Measurements from ENCODE around the gene SNED1.

Gene SNED1

DNA sequence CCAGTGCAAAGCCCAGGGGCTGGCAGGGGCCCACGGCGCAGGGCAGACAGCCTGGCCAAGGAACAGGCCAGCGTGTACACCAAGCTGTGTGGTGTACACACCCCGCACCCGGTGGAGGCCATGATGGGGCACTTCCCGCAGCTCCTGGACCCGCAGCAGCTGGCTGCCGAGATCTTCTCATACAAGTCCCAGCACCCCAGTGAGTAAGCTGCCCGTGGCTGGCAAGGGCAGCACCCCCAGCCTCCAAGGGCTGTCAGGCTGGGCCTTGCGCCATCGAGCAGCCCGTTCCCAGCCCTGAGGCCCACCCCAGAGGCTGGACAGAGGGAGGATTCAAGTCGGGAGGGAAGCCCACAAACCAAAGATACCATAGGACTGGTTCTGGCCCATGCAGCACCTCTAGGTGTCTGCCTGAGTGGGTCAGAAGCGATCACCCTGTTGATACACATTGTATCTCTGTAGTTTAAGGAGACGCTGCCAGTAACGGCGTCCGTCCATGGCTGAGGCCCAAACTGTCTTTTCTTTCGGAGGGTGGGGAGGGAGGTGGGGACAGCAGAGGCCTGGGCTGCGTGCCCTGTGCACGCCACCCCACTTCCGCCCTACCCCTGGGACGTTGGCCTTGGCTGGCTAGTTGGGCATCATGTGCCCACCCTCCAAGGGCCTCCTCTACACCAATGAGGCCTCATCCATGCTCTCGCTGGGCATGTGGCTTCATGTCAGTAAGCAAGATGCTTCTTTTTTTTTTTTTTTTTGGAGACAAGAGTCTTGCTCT is 120.5 kb downstream of the SNED1 start:
- H3K27ac ChIP-seq (ENCODE audit: insufficient read depth, low read length, poor library complexity, severe bottlenecking): no peak overlapping the region
- H3K9me3 ChIP-seq (ENCODE audit: control insufficient read depth, low read length): no peaks in the 10 kb centered on the region
- no peak overlapping the region for H3K4me3 ChIP-seq (ENCODE audit: insufficient read depth, low read depth, low read length, poor library complexity, severe bottlenecking)
- peaks cover 4% of the 10 kb centered on the region for H3K36me3 ChIP-seq (ENCODE audit: control insufficient read depth, insufficient read depth, low read length)
- DNase-seq: no peak
- H3K4me1 ChIP-seq (ENCODE audit: control insufficient read depth, insufficient read depth, low read length, poor library complexity, severe bottlenecking): peaks cover 3% of the 10 kb centered on the region
- H3K27me3 ChIP-seq (replicated peaks; ENCODE audit: control insufficient read depth, insufficient read depth, low read length, poor library complexity, severe bottlenecking): no peaks in the 10 kb centered on the region

DNA sequence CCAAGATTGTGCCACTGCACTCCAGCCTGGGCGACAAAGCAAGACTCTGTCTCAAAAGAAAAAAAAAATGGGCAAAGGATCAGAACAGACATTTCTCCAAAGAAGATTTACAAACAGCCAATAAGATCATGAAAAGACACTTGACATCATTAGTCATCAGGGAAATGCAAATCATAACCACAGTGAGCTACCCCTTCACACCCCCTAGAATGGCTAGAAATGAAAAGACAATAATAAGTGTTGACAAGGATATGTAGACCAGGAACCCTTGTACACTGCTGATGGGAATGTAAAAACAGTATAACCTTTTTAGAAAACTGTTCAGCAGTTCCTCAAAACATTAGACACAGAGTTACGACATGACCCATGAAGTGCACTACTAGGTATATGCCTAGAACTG is 122.0 kb downstream of the SNED1 start:
- Histone ChIP-seq H3K9me3 (ENCODE audit: control insufficient read depth, low read length) (no peaks in the 10 kb centered on the region), H3K27ac (ENCODE audit: insufficient read depth, low read length, poor library complexity, severe bottlenecking) (no peak overlapping the region), H3K27me3 (replicated peaks; ENCODE audit: control insufficient read depth, insufficient read depth, low read length, poor library complexity, severe bottlenecking) (no peaks in the 10 kb centered on the region), H3K36me3 (ENCODE audit: control insufficient read depth, insufficient read depth, low read length) (no peaks in the 10 kb centered on the region), H3K4me3 (ENCODE audit: insufficient read depth, low read depth, low read length, poor library complexity, severe bottlenecking) (no peak overlapping the region), H3K4me1 (ENCODE audit: control insufficient read depth, insufficient read depth, low read length, poor library complexity, severe bottlenecking) (peaks cover 7% of the 10 kb centered on the region)
- DNase-seq: no peak

DNA sequence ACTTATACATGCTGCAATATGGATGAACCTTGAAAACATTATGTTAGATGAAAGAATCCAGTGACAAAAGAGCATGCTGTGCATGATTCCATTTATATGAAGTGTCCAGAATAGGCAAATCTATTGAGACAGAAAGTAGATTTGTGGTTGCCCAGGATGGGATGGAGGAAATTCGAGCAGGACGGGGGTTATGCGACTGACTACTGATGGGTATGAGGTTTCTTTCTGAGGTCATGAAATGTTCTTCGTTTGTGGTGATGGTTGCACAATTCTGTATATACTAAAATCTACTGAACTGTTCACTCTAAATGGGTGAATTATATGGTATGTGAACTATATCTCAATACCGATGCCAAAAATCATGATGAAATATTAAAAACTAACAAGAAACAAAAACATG is 122.6 kb downstream of the SNED1 start:
- Histone ChIP-seq H3K36me3 (ENCODE audit: control insufficient read depth, insufficient read depth, low read length) (no peaks in the 10 kb centered on the region), H3K4me1 (ENCODE audit: control insufficient read depth, insufficient read depth, low read length, poor library complexity, severe bottlenecking) (peaks cover 7% of the 10 kb centered on the region), H3K9me3 (ENCODE audit: control insufficient read depth, low read length) (no peaks in the 10 kb centered on the region), H3K27ac (ENCODE audit: insufficient read depth, low read length, poor library complexity, severe bottlenecking) (no peak overlapping the region), H3K27me3 (replicated peaks; ENCODE audit: control insufficient read depth, insufficient read depth, low read length, poor library complexity, severe bottlenecking) (no peaks in the 10 kb centered on the region), H3K4me3 (ENCODE audit: insufficient read depth, low read depth, low read length, poor library complexity, severe bottlenecking) (no peak overlapping the region)
- DNase-seq: no peak

DNA sequence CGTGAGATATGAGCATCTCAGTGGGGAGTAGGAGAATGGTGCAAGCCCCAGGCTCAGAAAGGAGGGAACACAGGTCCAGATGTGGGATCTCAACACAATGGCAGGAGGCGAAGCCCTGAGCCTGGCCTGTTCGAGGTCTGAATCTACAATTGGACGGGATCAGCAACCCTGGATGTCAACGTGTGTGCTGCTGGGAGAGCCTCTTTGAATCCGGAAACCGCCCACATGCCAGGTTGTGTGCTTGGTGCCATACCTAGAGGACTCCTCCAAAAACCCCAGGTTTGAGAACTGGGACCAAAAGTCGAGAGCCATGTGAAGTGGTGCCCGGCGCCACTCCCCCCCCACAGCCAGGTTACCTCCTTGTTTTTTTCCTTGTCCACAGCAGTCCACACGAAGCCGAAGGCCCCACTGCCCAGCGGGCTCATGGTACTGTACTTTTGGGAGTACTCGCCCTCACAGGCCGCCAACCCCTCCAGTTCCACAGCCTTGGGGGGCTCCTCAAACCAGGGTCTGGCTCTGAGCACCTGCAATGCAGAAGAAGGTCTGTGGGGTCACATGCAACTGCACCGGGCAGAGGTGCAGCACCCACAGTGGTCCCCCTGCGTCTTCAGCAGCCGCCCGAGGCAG is 124.1 kb downstream of the SNED1 start:
- Histone ChIP-seq H3K36me3 (ENCODE audit: control insufficient read depth, insufficient read depth, low read length) (no peaks in the 10 kb centered on the region), H3K4me3 (ENCODE audit: insufficient read depth, low read depth, low read length, poor library complexity, severe bottlenecking) (no peak overlapping the region), H3K9me3 (ENCODE audit: control insufficient read depth, low read length) (no peaks in the 10 kb centered on the region), H3K27ac (ENCODE audit: insufficient read depth, low read length, poor library complexity, severe bottlenecking) (no peak overlapping the region), H3K27me3 (replicated peaks; ENCODE audit: control insufficient read depth, insufficient read depth, low read length, poor library complexity, severe bottlenecking) (no peaks in the 10 kb centered on the region), H3K4me1 (ENCODE audit: control insufficient read depth, insufficient read depth, low read length, poor library complexity, severe bottlenecking) (peaks cover 8% of the 10 kb centered on the region)
- DNase-seq: no peak

DNA sequence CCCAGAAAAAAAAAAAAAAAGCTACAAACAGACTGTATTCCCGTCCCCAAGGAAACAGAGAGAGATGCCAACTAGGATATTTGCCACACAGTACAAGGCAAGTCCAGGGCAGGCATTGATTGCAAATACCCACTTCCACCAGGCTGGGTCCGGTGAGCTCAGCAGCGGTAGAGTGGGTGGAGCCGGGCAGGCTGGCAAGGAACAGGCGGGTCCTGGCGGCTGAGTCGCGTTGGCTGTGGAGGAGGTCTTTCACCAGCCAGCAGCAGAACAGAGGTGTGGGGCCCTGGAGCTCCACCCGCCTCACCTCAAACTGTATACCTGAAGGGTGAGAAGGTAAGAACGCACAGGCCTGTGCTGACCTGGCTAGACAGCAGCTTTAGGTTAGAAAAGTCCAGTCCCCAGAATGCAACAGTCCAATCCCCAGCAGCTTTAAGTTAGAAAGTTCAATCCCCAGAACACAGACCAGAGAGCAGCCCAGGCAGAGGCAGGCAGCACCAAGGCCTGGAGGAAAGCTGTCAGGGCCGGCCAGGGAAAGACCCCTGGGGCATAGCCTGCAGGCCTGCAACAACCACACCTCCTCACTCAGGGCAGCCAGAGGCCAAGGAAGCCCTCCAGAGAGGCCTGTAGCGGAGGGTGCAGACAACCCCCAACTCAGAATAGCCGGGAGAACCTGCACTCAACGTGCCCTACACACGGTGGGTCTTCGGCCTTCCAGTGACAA is 125.6 kb downstream of the SNED1 start:
- Histone ChIP-seq H3K4me1 (ENCODE audit: control insufficient read depth, insufficient read depth, low read length, poor library complexity, severe bottlenecking) (peaks cover 18% of the 10 kb centered on the region), H3K27me3 (replicated peaks; ENCODE audit: control insufficient read depth, insufficient read depth, low read length, poor library complexity, severe bottlenecking) (no peaks in the 10 kb centered on the region), H3K27ac (ENCODE audit: insufficient read depth, low read length, poor library complexity, severe bottlenecking) (peak overlapping the region; percentile 39), H3K4me3 (ENCODE audit: insufficient read depth, low read depth, low read length, poor library complexity, severe bottlenecking) (no peak overlapping the region), H3K9me3 (ENCODE audit: control insufficient read depth, low read length) (no peaks in the 10 kb centered on the region), H3K36me3 (ENCODE audit: control insufficient read depth, insufficient read depth, low read length) (no peaks in the 10 kb centered on the region)
- peak in 2 of 3 donors; percentile 30 to 39 for DNase-seq

DNA sequence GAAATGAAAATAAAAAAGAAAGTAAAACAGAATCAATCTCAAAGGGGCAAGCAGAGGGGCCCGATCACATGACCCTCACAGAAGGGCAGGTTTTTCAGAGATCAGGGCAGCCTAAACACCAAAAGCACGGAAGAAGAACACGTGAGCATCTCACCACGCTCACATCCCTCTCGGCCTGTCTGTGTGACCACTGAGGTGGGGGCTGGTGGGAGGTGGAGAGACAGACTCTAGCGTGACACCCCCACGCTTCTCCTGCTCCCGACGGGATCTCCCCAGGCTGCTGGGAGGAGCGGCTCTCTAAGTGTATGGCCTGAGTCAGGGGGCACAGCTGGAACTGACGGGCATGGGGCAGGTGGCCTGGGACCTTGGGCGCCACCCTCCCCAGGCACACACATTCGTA is 127.2 kb downstream of the SNED1 start:
- Histone ChIP-seq H3K27ac (ENCODE audit: insufficient read depth, low read length, poor library complexity, severe bottlenecking) (no peak overlapping the region), H3K4me1 (ENCODE audit: control insufficient read depth, insufficient read depth, low read length, poor library complexity, severe bottlenecking) (peaks cover 18% of the 10 kb centered on the region), H3K27me3 (replicated peaks; ENCODE audit: control insufficient read depth, insufficient read depth, low read length, poor library complexity, severe bottlenecking) (no peaks in the 10 kb centered on the region), H3K9me3 (ENCODE audit: control insufficient read depth, low read length) (no peaks in the 10 kb centered on the region), H3K36me3 (ENCODE audit: control insufficient read depth, insufficient read depth, low read length) (no peaks in the 10 kb centered on the region), H3K4me3 (ENCODE audit: insufficient read depth, low read depth, low read length, poor library complexity, severe bottlenecking) (no peak overlapping the region)
- DNase-seq: no peak

DNA sequence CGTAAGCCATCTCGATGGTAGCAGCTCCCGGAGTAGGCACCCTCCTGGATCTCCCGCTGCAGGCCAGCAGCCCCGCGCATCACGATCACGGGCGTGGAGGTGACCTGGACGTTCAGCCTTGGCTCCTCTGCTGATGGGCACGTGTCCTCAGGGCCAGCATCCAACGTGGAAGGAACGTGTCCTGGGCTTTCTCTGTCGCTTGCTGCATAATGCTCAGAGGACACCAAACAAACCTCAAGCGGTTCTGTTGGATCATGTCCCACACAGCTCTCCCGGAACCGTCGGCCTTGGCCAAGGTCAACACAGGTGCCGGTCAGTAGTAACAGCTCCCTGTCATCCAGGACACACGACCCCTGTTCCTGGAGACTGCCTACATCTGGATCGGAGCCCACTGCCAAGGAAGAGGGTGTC is 127.8 kb downstream of the SNED1 start:
- H3K27ac ChIP-seq (ENCODE audit: insufficient read depth, low read length, poor library complexity, severe bottlenecking): peak overlapping the region; percentile 13
- H3K4me1 ChIP-seq (ENCODE audit: control insufficient read depth, insufficient read depth, low read length, poor library complexity, severe bottlenecking): peaks cover 18% of the 10 kb centered on the region
- no peaks in the 10 kb centered on the region for H3K27me3 ChIP-seq (replicated peaks; ENCODE audit: control insufficient read depth, insufficient read depth, low read length, poor library complexity, severe bottlenecking)
- H3K4me3 ChIP-seq (ENCODE audit: insufficient read depth, low read depth, low read length, poor library complexity, severe bottlenecking): no peak overlapping the region
- no peak for DNase-seq
- H3K9me3 ChIP-seq (ENCODE audit: control insufficient read depth, low read length): no peaks in the 10 kb centered on the region
- no peaks in the 10 kb centered on the region for H3K36me3 ChIP-seq (ENCODE audit: control insufficient read depth, insufficient read depth, low read length)

DNA sequence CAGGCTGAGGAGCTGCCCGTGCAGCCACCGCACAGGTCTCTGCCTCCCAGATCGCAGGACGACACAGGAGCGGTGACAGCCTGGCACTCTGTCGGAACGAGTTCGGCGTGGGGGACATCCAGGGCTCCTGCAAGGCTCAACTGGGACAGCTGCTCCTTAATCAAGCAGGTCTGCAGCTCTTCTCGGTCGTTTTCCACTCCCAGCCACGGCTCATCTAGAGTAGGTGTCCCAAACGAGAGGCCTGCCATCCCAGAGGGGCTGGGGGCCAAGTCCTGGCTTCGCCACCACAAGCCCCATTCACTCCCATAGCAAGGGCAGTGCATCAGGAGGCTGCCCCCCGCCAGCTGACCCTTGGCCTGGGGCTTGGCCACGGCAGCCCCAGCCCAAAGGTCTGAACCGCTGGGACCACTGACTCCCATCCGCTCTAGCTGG is 128.4 kb downstream of the SNED1 start:
- Histone ChIP-seq H3K27me3 (replicated peaks; ENCODE audit: control insufficient read depth, insufficient read depth, low read length, poor library complexity, severe bottlenecking) (no peaks in the 10 kb centered on the region), H3K36me3 (ENCODE audit: control insufficient read depth, insufficient read depth, low read length) (no peaks in the 10 kb centered on the region), H3K4me1 (ENCODE audit: control insufficient read depth, insufficient read depth, low read length, poor library complexity, severe bottlenecking) (peaks cover 18% of the 10 kb centered on the region), H3K4me3 (ENCODE audit: insufficient read depth, low read depth, low read length, poor library complexity, severe bottlenecking) (no peak overlapping the region), H3K27ac (ENCODE audit: insufficient read depth, low read length, poor library complexity, severe bottlenecking) (peak overlapping the region; percentile 13), H3K9me3 (ENCODE audit: control insufficient read depth, low read length) (no peaks in the 10 kb centered on the region)
- no peak for DNase-seq

DNA sequence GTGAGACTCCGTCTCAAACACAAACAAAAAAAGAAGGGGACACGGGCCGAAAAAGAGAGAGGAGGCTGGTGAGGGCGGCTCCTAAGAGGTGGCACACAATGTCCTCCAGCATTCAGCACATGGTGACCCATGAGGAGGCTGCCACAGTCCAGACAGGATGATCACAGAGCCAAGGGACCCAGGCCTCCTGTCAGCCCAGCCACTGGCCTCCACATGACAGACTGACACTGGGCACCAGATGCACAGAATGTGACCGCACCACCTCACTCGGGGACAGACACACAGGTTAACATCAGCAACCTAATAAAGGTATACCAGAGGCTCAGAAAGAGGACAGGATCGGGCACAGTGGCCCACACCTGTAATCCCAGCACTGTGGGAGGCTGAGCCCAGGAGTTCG is 129.8 kb downstream of the SNED1 start:
- Histone ChIP-seq H3K9me3 (ENCODE audit: control insufficient read depth, low read length) (no peaks in the 10 kb centered on the region), H3K27me3 (replicated peaks; ENCODE audit: control insufficient read depth, insufficient read depth, low read length, poor library complexity, severe bottlenecking) (no peaks in the 10 kb centered on the region), H3K4me1 (ENCODE audit: control insufficient read depth, insufficient read depth, low read length, poor library complexity, severe bottlenecking) (peaks cover 18% of the 10 kb centered on the region), H3K27ac (ENCODE audit: insufficient read depth, low read length, poor library complexity, severe bottlenecking) (peak overlapping the region; percentile 45), H3K36me3 (ENCODE audit: control insufficient read depth, insufficient read depth, low read length) (no peaks in the 10 kb centered on the region), H3K4me3 (ENCODE audit: insufficient read depth, low read depth, low read length, poor library complexity, severe bottlenecking) (no peak overlapping the region)
- no peak for DNase-seq

Measured in effector memory CD4-positive, alpha-beta T cell (primary cell).